ENCODE results near the gene RSRC1.

GRCh38 chr3:158453004-158453403 lies 343.1 kb downstream of the RSRC1 start:
- no peak for TF ChIP-seq CTCF (IDR thresholded peaks at IDR 0.05; ENCODE audit: poor library complexity)
- TF ChIP-seq EZH2 (IDR thresholded peaks at IDR 0.05; ENCODE audit: borderline replicate concordance): no peak

Data from hepatocyte (in vitro differentiated cells).